VCaP (cell line): ENCODE results near the gene PFDN5.

Source experiments
- H3K27ac ChIP-seq: fragments of 450-650 bp; 2 replicates; pipeline ENCODE4 v1.5.1; 2017
- TF ChIP-seq, protein P1 (sequence below): fragments of 450-650 bp; conservative IDR thresholded peaks from 2 replicates; pipeline ENCODE4 v1.5.1; 2017; ENCODE audit warnings: mild to moderate bottlenecking, moderate library complexity

PFDN5 gene

DNA sequence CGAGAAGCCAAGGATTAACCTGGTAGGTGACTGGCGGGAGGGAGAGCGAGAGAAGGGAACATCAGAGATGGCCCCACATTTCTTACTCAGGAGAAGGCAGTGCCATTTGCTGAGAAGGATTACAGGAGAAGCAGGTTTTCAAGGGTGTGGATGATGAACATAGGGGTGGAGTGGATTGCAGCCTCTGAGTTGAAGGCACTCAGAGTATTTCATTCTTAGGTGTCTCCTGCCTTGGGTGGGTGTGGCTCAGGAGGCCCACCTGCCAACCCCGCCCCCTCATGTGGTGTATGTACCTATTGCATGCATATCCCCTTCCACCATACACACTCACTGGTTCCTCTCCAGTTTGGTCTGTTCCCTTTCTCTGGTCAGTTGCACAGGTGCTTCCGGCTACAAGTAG lies 20.9 kb upstream of the PFDN5 start:
- TF ChIP-seq, protein P1, sequence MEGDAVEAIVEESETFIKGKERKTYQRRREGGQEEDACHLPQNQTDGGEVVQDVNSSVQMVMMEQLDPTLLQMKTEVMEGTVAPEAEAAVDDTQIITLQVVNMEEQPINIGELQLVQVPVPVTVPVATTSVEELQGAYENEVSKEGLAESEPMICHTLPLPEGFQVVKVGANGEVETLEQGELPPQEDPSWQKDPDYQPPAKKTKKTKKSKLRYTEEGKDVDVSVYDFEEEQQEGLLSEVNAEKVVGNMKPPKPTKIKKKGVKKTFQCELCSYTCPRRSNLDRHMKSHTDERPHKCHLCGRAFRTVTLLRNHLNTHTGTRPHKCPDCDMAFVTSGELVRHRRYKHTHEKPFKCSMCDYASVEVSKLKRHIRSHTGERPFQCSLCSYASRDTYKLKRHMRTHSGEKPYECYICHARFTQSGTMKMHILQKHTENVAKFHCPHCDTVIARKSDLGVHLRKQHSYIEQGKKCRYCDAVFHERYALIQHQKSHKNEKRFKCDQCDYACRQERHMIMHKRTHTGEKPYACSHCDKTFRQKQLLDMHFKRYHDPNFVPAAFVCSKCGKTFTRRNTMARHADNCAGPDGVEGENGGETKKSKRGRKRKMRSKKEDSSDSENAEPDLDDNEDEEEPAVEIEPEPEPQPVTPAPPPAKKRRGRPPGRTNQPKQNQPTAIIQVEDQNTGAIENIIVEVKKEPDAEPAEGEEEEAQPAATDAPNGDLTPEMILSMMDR = no peak
- no peak overlapping the region for H3K27ac ChIP-seq

DNA sequence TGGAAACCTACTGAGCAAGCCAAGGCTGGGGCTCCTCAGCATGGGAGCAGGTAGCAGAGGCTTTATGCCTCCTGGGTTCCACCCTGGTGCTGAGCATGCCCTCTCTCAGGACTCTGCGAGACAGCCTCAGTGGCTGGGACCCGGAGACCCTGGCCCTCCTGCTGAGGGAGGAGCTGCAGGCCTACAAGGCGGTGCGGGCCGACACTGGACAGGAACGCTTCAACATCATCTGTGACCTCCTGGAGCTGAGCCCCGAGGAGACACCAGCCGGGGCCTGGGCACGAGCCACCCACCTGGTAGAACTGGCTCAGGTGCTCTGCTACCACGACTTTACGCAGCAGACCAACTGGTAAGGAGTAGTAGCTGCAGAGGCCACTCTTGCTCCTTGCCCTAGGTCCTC lies 18.8 kb upstream of the PFDN5 start:
- TF ChIP-seq, protein P1 = no peak
- no peak overlapping the region for H3K27ac ChIP-seq

DNA sequence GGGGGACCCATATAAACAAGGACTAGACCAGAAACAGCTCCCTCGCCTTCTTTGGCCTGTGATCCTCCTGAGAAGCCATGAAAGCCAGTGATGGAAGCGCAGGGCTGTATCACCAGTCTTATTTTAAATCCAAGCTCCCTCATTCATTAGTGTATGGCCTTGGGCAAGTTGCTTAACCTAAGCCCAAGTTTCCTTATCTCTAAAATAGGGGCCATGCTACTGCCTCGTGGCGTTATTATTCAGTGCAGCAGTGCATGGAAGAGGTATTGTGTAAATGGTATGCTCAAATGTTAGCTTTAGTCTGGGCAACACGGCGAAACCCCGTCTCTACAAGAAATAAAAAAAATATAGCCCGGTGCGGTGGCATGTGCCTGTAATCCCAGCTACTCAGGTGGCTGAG lies 17.4 kb upstream of the PFDN5 start:
- TF ChIP-seq, protein P1 = no peak
- H3K27ac ChIP-seq = no peak overlapping the region

DNA sequence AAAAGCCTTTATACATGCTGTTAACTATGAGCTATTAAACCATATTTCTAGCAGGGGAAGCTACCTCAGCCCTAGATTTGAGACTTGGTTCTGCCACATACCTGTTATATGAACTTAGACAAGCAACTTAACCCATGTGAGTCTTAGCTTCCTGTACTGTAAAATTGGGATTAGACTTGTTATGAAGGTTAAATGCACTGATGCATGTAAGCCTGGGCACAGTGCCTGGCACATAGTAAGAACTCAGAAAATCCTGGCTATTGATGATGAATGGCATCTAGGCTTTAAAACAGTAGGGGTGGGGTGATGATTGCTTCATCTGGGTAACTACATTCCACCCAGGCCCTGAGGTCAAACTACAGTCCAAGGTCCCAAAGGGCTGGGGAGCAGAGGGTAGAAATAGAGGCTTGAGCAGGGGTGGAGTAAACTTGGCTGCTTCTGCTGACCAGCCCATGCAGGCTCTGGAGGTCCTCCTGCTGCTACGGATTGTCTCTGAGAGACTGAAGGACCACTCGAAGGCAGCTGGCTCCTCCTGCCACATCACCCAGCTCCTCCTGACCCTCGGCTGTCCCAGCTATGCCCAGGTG lies 16.0 kb upstream of the PFDN5 start:
- TF ChIP-seq, protein P1 = no peak
- H3K27ac ChIP-seq = peak overlapping the region; percentile 56

DNA sequence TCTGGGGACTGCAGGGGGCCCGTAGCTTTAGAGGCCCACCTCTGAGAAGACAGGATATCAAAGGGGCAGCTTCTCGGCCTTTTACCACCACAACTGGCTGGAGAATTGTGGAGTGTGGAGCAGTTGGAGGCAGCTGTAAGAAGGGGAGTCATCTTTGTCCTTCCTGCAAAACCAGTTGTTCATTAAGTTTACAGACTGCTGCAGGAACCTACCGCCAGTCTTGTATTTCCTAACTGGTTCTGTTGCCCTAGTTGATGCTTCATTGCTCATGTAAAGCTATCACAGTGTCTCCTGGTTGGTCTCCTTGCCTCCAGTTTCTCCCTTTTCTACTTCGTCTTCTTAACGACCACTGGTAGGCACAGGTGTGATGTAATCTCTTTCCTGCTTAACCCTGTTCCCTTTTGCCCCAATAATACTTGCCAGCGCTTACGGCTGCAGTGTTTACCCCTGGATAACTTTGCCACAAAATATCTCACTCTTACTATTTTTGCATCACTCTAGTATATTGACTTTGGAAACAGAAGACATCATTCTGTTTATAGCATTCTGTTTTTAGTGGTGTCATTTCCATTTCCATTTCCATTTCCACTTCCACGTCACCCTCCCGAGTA lies 15.3 kb upstream of the PFDN5 start:
- TF ChIP-seq, protein P1 = no peak
- peak overlapping the region; percentile 56 for H3K27ac ChIP-seq

DNA sequence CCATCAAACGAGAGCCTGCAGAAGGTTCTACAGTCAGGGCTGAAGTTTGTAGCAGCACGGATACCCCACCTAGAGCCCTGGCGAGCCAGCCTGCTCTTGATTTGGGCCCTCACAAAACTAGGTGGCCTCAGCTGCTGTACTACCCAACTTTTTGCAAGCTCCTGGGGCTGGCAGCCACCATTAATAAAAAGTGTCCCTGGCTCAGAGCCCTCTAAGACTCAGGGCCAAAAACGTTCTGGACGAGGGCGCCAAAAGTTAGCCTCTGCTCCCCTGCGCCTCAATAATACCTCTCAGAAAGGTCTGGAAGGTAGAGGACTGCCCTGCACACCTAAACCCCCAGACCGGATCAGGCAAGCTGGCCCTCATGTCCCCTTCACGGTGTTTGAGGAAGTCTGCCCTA lies 8.9 kb upstream of the PFDN5 start:
- no peak overlapping the region for H3K27ac ChIP-seq
- TF ChIP-seq, protein P1 = no peak

DNA sequence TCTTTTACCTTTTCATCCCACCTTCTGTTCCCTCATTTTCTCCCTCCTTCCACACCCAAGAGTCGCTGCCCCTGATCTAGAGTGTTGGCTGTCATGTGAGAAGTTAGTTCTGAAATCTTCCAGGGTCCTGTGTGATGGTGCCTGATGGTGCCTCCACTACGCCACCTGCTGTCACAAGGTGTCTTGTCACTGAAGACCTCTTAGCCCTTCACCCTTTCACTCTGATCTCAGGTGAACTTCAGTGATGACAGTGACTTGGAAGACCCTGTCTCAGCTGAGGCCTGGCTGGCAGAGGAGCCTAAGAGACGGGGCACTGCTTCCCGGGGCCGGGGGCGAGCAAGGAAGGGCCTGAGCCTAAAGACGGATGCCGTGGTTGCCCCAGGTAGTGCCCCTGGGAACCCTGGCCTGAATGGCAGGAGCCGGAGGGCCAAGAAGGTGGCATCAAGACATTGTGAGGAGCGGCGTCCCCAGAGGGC lies 7.6 kb upstream of the PFDN5 start:
- no peak overlapping the region for H3K27ac ChIP-seq
- TF ChIP-seq, protein P1 = peak; percentile 93
